SHP77 treated with DMSO at 0.1 percent for 48 hours (cell line): Measurements from ENCODE around the gene GTPBP3.

ENCODE experiments used
- DNase-seq: peaks from one replicate; lab custom pipeline; 2025; lab: John Stamatoyannopoulos, UW

The GTPBP3 gene

DNA sequence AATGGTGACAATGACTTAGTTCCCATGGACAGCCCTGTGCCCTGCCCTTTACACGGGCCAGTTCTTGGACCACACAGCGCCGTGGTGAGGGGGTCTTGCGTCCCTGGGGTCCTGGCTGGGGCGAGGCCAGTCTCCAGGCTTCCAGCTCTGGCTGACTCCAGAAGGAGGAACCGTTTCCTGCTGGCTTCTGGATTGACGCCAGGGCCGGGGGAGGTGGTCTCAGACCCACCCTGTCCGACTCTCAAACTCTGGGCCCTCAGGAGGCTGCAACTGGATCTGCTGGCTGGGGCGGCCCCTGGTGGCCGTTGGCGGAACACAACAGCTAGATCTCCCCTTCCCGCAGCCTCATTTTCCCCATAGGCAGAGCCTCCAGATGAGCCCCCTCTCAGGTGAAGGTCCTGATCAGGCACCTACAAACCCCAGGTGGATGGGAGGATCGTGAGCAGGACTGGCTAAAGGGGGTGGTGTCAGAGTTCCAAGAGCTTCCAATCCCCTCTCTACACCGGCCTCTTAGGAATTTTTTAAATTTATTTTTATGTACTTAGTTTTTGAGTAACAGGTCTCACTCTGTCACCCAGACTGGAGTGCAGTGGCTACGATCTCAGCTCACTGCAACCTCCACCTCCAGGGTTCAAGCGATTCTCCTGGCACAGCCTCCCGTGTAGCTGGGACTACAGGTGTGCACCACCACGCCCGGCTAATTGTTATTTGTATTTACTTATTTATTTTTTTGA lies 48.7 kb downstream of the GTPBP3 start:
- DNase-seq, result no peak

- no peak for DNase-seq
Measured at GRCh38 chr19:17389288-17389687, 51.9 kb downstream of the GTPBP3 start.

DNA sequence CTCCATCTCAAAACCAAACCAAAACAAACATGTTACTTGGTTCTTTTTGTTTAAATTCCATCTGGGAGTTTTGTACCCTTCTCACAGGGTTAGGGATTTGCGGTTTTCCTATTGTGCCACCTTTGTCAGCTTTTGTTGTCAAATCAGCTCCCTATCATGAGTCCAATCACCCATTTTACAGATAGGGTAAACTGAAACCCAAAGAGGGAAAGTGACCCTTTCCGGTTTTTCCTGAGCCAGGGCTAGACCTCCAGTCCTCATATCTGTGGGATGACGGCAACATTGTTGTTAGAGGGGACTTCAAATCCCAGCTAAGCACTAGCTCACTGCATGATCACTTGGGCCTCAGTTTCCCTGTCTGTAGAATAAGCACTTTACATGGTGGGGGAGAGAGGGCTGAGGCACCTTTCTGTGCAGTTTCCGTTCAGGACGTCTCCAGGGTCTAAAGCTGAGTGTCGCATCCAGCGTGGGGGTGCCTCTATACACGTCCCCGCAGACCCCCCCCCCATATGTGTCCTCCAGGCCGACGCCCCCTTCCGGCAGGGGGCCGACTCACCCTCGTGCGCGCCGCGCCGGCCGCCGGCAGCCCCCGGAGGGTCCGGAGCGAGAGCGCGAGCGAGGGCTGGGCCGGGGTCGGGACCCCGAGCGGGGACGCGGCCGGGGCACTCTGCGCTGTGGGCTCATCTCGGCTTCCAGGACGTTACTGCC lies 52.8 kb downstream of the GTPBP3 start:
- no peak for DNase-seq

DNA sequence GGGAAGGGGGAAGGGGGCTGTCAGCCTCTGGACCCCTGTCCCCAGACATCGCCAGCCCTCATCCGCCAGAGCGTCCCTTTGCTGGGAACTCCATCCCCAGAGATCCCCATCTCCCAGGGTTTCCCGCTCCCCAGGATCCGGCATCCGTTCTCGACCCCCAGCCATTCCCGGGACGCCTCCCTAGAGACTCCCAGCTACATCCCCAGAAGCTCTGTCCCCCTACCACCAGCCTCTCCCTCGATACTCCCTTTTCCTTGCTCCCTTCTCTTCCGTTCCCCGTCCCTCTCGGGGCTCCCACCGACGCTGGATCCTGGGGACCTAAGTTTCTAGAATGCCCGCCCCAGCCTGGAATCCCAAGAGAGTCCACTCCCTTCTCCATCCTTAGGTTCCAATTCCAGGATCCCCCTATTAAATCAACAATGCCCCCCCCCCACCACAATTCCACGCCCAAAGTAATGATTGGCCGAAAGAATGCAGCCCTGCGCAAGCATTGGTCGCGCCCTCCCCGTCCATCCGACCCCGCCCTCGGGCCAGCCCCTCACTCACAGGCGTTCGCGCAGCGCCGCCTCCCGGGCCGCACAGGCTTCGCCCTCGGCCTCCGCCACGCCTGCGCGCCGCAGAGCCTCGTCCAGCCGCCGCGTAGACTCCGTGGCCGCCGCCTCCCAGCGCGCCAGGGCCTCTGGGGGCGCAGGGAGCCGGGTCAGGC lies 53.5 kb downstream of the GTPBP3 start:
- peak; percentile 63 for DNase-seq

GRCh38 chr19:17391371-17392151 lies 54.2 kb downstream of the GTPBP3 start:
- no peak for DNase-seq
